ENCODE measurements around the gene NDE1. TPM values are rescaled to one million over a fixed set of nuclear protein-coding genes. Genes with fewer than 3 reads are reported as not detected.

Gene NDE1
- total and polyA plus RNA-seq, 11 donors = 5.9 to 32.3 (median 17.3) TPM

GRCh38 chr16:15610369-15610871, 39.6 kb upstream of the NDE1 start:
- Histone ChIP-seq H3K36me3 (peaks cover 0 to 100% (median 95%) of the 10 kb centered on the region in 9 donors), H3K4me3 (no peak overlapping the region), H3K9me3 (no peaks in the 10 kb centered on the region), H3K27ac (no peak overlapping the region), H3K4me1 (peaks cover 0 to 18% (median 8%) of the 10 kb centered on the region in 12 donors), H3K27me3 (no peaks in the 10 kb centered on the region)
- 88 to 96% (median 93%) methylated on average over 10 of the region's 10 CpGs for WGBS, 4 donors
- TF ChIP-seq, protein P1, sequence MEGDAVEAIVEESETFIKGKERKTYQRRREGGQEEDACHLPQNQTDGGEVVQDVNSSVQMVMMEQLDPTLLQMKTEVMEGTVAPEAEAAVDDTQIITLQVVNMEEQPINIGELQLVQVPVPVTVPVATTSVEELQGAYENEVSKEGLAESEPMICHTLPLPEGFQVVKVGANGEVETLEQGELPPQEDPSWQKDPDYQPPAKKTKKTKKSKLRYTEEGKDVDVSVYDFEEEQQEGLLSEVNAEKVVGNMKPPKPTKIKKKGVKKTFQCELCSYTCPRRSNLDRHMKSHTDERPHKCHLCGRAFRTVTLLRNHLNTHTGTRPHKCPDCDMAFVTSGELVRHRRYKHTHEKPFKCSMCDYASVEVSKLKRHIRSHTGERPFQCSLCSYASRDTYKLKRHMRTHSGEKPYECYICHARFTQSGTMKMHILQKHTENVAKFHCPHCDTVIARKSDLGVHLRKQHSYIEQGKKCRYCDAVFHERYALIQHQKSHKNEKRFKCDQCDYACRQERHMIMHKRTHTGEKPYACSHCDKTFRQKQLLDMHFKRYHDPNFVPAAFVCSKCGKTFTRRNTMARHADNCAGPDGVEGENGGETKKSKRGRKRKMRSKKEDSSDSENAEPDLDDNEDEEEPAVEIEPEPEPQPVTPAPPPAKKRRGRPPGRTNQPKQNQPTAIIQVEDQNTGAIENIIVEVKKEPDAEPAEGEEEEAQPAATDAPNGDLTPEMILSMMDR (IDR thresholded peaks at IDR 0.05) = no peak
- no peak for TF ChIP-seq POLR2A (IDR thresholded peaks at IDR 0.05)
- no peak for DNase-seq
- no peak for ATAC-seq
- intact Hi-C loops (cut with DNase I) = no loop called here

DNA sequence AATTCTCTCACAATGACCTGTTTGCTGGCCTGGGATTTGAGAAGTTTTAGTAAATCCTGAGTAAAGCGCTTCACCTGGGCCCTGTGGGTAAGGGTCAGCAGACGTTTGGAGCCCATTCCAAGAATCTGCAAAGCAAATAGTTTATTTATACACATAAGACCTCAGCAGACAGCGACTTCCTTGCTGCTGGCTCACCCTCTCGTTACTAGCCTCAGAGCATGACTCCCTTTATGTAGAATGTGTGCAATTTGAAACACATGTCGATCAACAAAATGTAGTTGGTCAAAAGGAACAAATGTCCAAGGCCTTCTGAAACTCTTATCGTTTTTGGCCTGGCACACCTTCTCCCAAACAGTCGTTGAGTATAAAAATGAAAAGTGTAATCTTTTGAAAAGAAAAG, 38.4 kb upstream of the NDE1 start:
- Histone ChIP-seq H3K4me3 (no peak overlapping the region), H3K4me1 (peaks cover 0 to 18% (median 8%) of the 10 kb centered on the region in 12 donors), H3K27me3 (no peaks in the 10 kb centered on the region), H3K9me3 (no peaks in the 10 kb centered on the region), H3K36me3 (peaks cover 0 to 100% (median 95%) of the 10 kb centered on the region in 9 donors), H3K27ac (no peak overlapping the region)
- no peak for ATAC-seq
- DNase-seq = no peak
- TF ChIP-seq, protein P1 (IDR thresholded peaks at IDR 0.05) = no peak
- no peak for TF ChIP-seq POLR2A (IDR thresholded peaks at IDR 0.05)
- WGBS, 4 donors = 91 to 95% (median 93%) methylated on average over 7 of the region's 7 CpGs
- intact Hi-C loops (cut with DNase I) = no loop called here

GRCh38 chr16:15613676-15614075, 36.4 kb upstream of the NDE1 start:
- TF ChIP-seq, protein P1 (IDR thresholded peaks at IDR 0.05) = no peak
- no peak for TF ChIP-seq POLR2A (IDR thresholded peaks at IDR 0.05)
- DNase-seq = no peak
- H3K27ac ChIP-seq = no peak overlapping the region
- intact Hi-C loops (cut with DNase I) = no loop called here
- H3K9me3 ChIP-seq = no peaks in the 10 kb centered on the region
- H3K4me1 ChIP-seq = peaks cover 0 to 1% (median 0%) of the 10 kb centered on the region in 12 donors
- H3K4me3 ChIP-seq = no peak overlapping the region
- H3K27me3 ChIP-seq = no peaks in the 10 kb centered on the region
- H3K36me3 ChIP-seq = peaks cover 0 to 100% (median 95%) of the 10 kb centered on the region in 9 donors
- 88 to 91% (median 89%) methylated on average over 4 of the region's 4 CpGs for WGBS, 4 donors
- no peak for ATAC-seq

GRCh38 chr16:15616012-15616411, 34.0 kb upstream of the NDE1 start:
- TF ChIP-seq, protein P1 (IDR thresholded peaks at IDR 0.05) = no peak
- no peak for TF ChIP-seq POLR2A (IDR thresholded peaks at IDR 0.05)
- intact Hi-C loops (cut with DNase I) = no loop called here
- peaks cover 0 to 7% (median under 1%) of the 10 kb centered on the region in 12 donors for H3K4me1 ChIP-seq
- H3K27me3 ChIP-seq = no peaks in the 10 kb centered on the region
- no peak overlapping the region for H3K4me3 ChIP-seq
- H3K36me3 ChIP-seq = peaks cover 0 to 100% (median 95%) of the 10 kb centered on the region in 9 donors
- 76 to 88% (median 82%) methylated on average over 4 of the region's 4 CpGs for WGBS, 4 donors
- no peak overlapping the region for H3K27ac ChIP-seq
- no peaks in the 10 kb centered on the region for H3K9me3 ChIP-seq
- ATAC-seq (peak in 2 of 4 donors; percentile 46 to 65), DNase-seq (no peak)
